Hepatocyte (in vitro differentiated cells): ENCODE results near the gene C10orf67.
"Not testable (repeated sequence)": the region's sequence is repeated elsewhere in the genome, so short reads cannot be mapped to it uniquely, and the experiment has no call there.

Experiments used
- EZH2 ChIP-seq: fragments of 200-600 bp; sonication (generic); IDR thresholded peaks from 2 replicates; pipeline ENCODE4 v1.6.1; 2016; ENCODE audit warnings: antibody characterized with exemption, mild to moderate bottlenecking, borderline replicate concordance
- EZH2phosphoT487 ChIP-seq: fragments of 200-600 bp; sonication (generic); IDR thresholded peaks from one replicate; pipeline ENCODE4 v1.6.1; 2018; ENCODE audit warnings: antibody characterized with exemption, mild to moderate bottlenecking, low read depth, moderate library complexity; ENCODE audit not compliant: unreplicated experiment, severe bottlenecking
- TF ChIP-seq, protein P1 (sequence below): fragments of 200-600 bp; sonication (generic); IDR thresholded peaks from 2 replicates; pipeline ENCODE4 v1.5.1; 2016; ENCODE audit warnings: antibody characterized with exemption, mild to moderate bottlenecking; ENCODE audit not compliant: poor library complexity

DNA sequence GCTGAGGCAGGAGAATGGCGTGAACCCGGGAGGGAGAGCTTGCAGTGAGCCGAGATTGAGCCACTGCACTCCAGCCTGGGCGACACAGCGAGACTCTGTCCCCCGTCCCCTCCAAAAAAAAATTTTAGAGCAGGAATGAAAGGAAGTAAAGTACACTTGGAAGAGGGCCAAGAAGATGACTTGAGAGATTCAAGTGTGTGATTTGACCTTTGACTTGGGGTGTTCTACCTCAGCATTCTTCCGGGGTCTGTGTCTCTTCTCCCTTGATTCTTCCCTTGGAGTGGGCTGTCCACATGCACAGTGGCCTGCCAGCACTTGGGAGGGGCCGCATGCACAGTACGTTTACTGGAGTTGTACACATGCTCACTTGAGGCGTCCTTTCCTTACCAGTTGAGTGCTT lies 45.8 kb upstream of the C10orf67 start:
- TF ChIP-seq, protein P1, sequence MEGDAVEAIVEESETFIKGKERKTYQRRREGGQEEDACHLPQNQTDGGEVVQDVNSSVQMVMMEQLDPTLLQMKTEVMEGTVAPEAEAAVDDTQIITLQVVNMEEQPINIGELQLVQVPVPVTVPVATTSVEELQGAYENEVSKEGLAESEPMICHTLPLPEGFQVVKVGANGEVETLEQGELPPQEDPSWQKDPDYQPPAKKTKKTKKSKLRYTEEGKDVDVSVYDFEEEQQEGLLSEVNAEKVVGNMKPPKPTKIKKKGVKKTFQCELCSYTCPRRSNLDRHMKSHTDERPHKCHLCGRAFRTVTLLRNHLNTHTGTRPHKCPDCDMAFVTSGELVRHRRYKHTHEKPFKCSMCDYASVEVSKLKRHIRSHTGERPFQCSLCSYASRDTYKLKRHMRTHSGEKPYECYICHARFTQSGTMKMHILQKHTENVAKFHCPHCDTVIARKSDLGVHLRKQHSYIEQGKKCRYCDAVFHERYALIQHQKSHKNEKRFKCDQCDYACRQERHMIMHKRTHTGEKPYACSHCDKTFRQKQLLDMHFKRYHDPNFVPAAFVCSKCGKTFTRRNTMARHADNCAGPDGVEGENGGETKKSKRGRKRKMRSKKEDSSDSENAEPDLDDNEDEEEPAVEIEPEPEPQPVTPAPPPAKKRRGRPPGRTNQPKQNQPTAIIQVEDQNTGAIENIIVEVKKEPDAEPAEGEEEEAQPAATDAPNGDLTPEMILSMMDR, result not testable (repeated sequence)
- not testable (repeated sequence) for TF ChIP-seq EZH2, EZH2phosphoT487
